Stimulated activated memory B cell treated with anti-CD40 and anti-IgM and Interleukin-4, amounts not matched to agents 10 μg/mL and 1 μg/mL and 100 μg/mL, for 72 hours (primary cell): ENCODE results near the gene RREB1.
"Not testable (repeated sequence)": the region's sequence is repeated elsewhere in the genome, so short reads cannot be mapped to it uniquely, and the experiment has no call there.

Source experiments
- ATAC-seq: fragments of 150-1000 bp; cut with Tn5 transposase; 2 replicates; pipeline ENCODE4 v1.10.0; 2021
- H3K27ac Mint-ChIP-seq: one replicate; pipeline ENCODE4 v1.8.0; 2022; ENCODE audit warnings: mild to moderate bottlenecking, mixed read lengths
- H3K27me3 Mint-ChIP-seq: one replicate; pipeline ENCODE4 v1.8.0; 2022; ENCODE audit warnings: mixed read lengths
- H3K36me3 Mint-ChIP-seq: one replicate; pipeline ENCODE4 v1.8.0; 2022; ENCODE audit warnings: mixed read lengths
- H3K4me1 Mint-ChIP-seq: one replicate; pipeline ENCODE4 v1.8.0; 2022; ENCODE audit warnings: mixed read lengths
- H3K4me3 Mint-ChIP-seq: one replicate; pipeline ENCODE4 v1.8.0; 2022; ENCODE audit warnings: mild to moderate bottlenecking, moderate library complexity, mixed read lengths
- H3K9me3 Mint-ChIP-seq: one replicate; pipeline ENCODE4 v1.8.0; 2022; ENCODE audit warnings: mixed read lengths

The RREB1 gene

GRCh38 chr6:7261852-7262461, 154.2 kb downstream of the RREB1 start:
- ATAC-seq = no peak
- no peaks in the 10 kb centered on the region for H3K9me3 Mint-ChIP-seq
- no peaks in the 10 kb centered on the region for H3K27me3 Mint-ChIP-seq
- H3K36me3 Mint-ChIP-seq = no peaks in the 10 kb centered on the region
- peak overlapping the region; percentile 63 for H3K27ac Mint-ChIP-seq
- peaks cover 24% of the 10 kb centered on the region for H3K4me1 Mint-ChIP-seq
- H3K4me3 Mint-ChIP-seq = peak overlapping the region; percentile 95

- peaks cover 24% of the 10 kb centered on the region for H3K4me1 Mint-ChIP-seq
- ATAC-seq = no peak
- H3K27me3 Mint-ChIP-seq = no peaks in the 10 kb centered on the region
- H3K9me3 Mint-ChIP-seq = no peaks in the 10 kb centered on the region
- peaks cover 5% of the 10 kb centered on the region for H3K36me3 Mint-ChIP-seq
- peak overlapping the region; percentile 95 for H3K4me3 Mint-ChIP-seq
- H3K27ac Mint-ChIP-seq = no peak overlapping the region
These were observed 155.2 kb downstream of the RREB1 start for GRCh38 chr6:7262746-7263518.

- H3K9me3 Mint-ChIP-seq, H3K27me3 Mint-ChIP-seq, H3K4me3 Mint-ChIP-seq, ATAC-seq, H3K36me3 Mint-ChIP-seq, H3K27ac Mint-ChIP-seq: not testable (repeated sequence)
- peaks cover 24% of the 10 kb centered on the region for H3K4me1 Mint-ChIP-seq
These were observed 155.7 kb downstream of the RREB1 start for GRCh38 chr6:7263519-7263805.

- peaks cover 5% of the 10 kb centered on the region for H3K36me3 Mint-ChIP-seq
These were observed 156.3 kb downstream of the RREB1 start for GRCh38 chr6:7264041-7264440.

GRCh38 chr6:7264686-7265384, 157.1 kb downstream of the RREB1 start:
- no peak overlapping the region for H3K27ac Mint-ChIP-seq
- no peak overlapping the region for H3K4me3 Mint-ChIP-seq

More at GRCh38 chr6:7264041-7264440, 156.3 kb downstream of the RREB1 start:
- Mint-ChIP-seq H3K4me3 (no peak overlapping the region), H3K9me3 (no peaks in the 10 kb centered on the region), H3K27me3 (peaks cover 4% of the 10 kb centered on the region), H3K4me1 (peaks cover 24% of the 10 kb centered on the region), H3K27ac (no peak overlapping the region)
- no peak for ATAC-seq

GRCh38 chr6:7265385-7265726, 157.6 kb downstream of the RREB1 start:
- H3K4me1 Mint-ChIP-seq = peaks cover 22% of the 10 kb centered on the region
- not testable (repeated sequence) for H3K36me3 Mint-ChIP-seq, H3K4me3 Mint-ChIP-seq, H3K9me3 Mint-ChIP-seq, ATAC-seq, H3K27ac Mint-ChIP-seq
- peaks cover 17% of the 10 kb centered on the region for H3K27me3 Mint-ChIP-seq

More at GRCh38 chr6:7264686-7265384, 157.1 kb downstream of the RREB1 start:
- Mint-ChIP-seq H3K27me3 (peaks cover 12% of the 10 kb centered on the region), H3K36me3 (peaks cover 5% of the 10 kb centered on the region), H3K9me3 (no peaks in the 10 kb centered on the region), H3K4me1 (peaks cover 24% of the 10 kb centered on the region)
- no peak for ATAC-seq

GRCh38 chr6:7267071-7267465, 159.3 kb downstream of the RREB1 start:
- H3K36me3 Mint-ChIP-seq = peaks cover 5% of the 10 kb centered on the region
- ATAC-seq = no peak
- H3K4me3 Mint-ChIP-seq = no peak overlapping the region
- H3K27ac Mint-ChIP-seq = no peak overlapping the region
- H3K9me3 Mint-ChIP-seq = no peaks in the 10 kb centered on the region
- H3K4me1 Mint-ChIP-seq = peaks cover 5% of the 10 kb centered on the region
- peaks cover 29% of the 10 kb centered on the region for H3K27me3 Mint-ChIP-seq

GRCh38 chr6:7267466-7268091, 159.8 kb downstream of the RREB1 start:
- Mint-ChIP-seq H3K4me1 (no peaks in the 10 kb centered on the region), H3K36me3 (peaks cover 5% of the 10 kb centered on the region), H3K4me3 (no peak overlapping the region), H3K27me3 (peaks cover 29% of the 10 kb centered on the region), H3K9me3 (no peaks in the 10 kb centered on the region), H3K27ac (no peak overlapping the region)
- no peak for ATAC-seq

GRCh38 chr6:7268362-7268761, 160.6 kb downstream of the RREB1 start:
- no peaks in the 10 kb centered on the region for H3K4me1 Mint-ChIP-seq
- no peak for ATAC-seq
- peaks cover 5% of the 10 kb centered on the region for H3K36me3 Mint-ChIP-seq
- no peaks in the 10 kb centered on the region for H3K9me3 Mint-ChIP-seq
- H3K27me3 Mint-ChIP-seq = peaks cover 31% of the 10 kb centered on the region
- H3K4me3 Mint-ChIP-seq = no peak overlapping the region
- H3K27ac Mint-ChIP-seq = no peak overlapping the region

GRCh38 chr6:7268816-7269555, 161.2 kb downstream of the RREB1 start:
- no peak for ATAC-seq
- Mint-ChIP-seq H3K27me3 (peaks cover 37% of the 10 kb centered on the region), H3K36me3 (peaks cover 5% of the 10 kb centered on the region), H3K9me3 (no peaks in the 10 kb centered on the region), H3K4me1 (no peaks in the 10 kb centered on the region), H3K27ac (no peak overlapping the region), H3K4me3 (no peak overlapping the region)

- H3K36me3 Mint-ChIP-seq = peaks cover 5% of the 10 kb centered on the region
- no peak overlapping the region for H3K27ac Mint-ChIP-seq
- no peaks in the 10 kb centered on the region for H3K9me3 Mint-ChIP-seq
- ATAC-seq = no peak
- no peak overlapping the region for H3K4me3 Mint-ChIP-seq
- H3K4me1 Mint-ChIP-seq = no peaks in the 10 kb centered on the region
- peaks cover 37% of the 10 kb centered on the region for H3K27me3 Mint-ChIP-seq
These were observed 162.1 kb downstream of the RREB1 start for GRCh38 chr6:7269816-7270215.

- no peak overlapping the region for H3K4me3 Mint-ChIP-seq
- H3K4me1 Mint-ChIP-seq = peaks cover under 1% of the 10 kb centered on the region
- no peak overlapping the region for H3K27ac Mint-ChIP-seq
- no peaks in the 10 kb centered on the region for H3K9me3 Mint-ChIP-seq
- no peak for ATAC-seq
- H3K27me3 Mint-ChIP-seq = peaks cover 37% of the 10 kb centered on the region
- H3K36me3 Mint-ChIP-seq = peaks cover 5% of the 10 kb centered on the region
These were observed 162.8 kb downstream of the RREB1 start for GRCh38 chr6:7270320-7271204.

GRCh38 chr6:7271205-7271534, 163.4 kb downstream of the RREB1 start:
- H3K27me3 Mint-ChIP-seq = peaks cover 37% of the 10 kb centered on the region
- no peak overlapping the region for H3K27ac Mint-ChIP-seq
- ATAC-seq = no peak
- H3K36me3 Mint-ChIP-seq = peaks cover 5% of the 10 kb centered on the region
- no peaks in the 10 kb centered on the region for H3K9me3 Mint-ChIP-seq
- peaks cover 7% of the 10 kb centered on the region for H3K4me1 Mint-ChIP-seq
- no peak overlapping the region for H3K4me3 Mint-ChIP-seq

GRCh38 chr6:7273709-7274108, 165.9 kb downstream of the RREB1 start:
- H3K27me3 Mint-ChIP-seq = peaks cover 37% of the 10 kb centered on the region
- H3K4me1 Mint-ChIP-seq = peaks cover 27% of the 10 kb centered on the region
- H3K9me3 Mint-ChIP-seq = no peaks in the 10 kb centered on the region
- no peaks in the 10 kb centered on the region for H3K36me3 Mint-ChIP-seq
- peak overlapping the region; percentile 28 for H3K27ac Mint-ChIP-seq
- no peak for ATAC-seq
- H3K4me3 Mint-ChIP-seq = no peak overlapping the region
